HFFc6 (cell line): ENCODE results near the gene DLAT. TPM values are rescaled to one million over a fixed set of nuclear protein-coding genes. Genes with fewer than 3 reads are reported as not detected.

Experiments
- DNase-seq: peaks from one replicate; pipeline ENCODE4 v3.0.0-alpha.2; 2018
- H3K27ac Mint-ChIP-seq: 2 replicates; pipeline ENCODE4 v1.8.0; 2020; ENCODE audit warnings: mild to moderate bottlenecking, mixed read lengths
- H3K27me3 Mint-ChIP-seq: 2 replicates; pipeline ENCODE4 v1.8.0; 2021; ENCODE audit warnings: mild to moderate bottlenecking, moderate library complexity, mixed read lengths; ENCODE audit not compliant: insufficient read depth
- H3K36me3 Mint-ChIP-seq: 2 replicates; pipeline ENCODE4 v1.8.0; 2021; ENCODE audit warnings: low read depth, mixed read lengths
- H3K4me1 Mint-ChIP-seq: 2 replicates; pipeline ENCODE4 v1.8.0; 2020; ENCODE audit warnings: low read depth, mixed read lengths
- H3K4me3 Mint-ChIP-seq: 2 replicates; pipeline ENCODE4 v1.8.0; 2020; ENCODE audit warnings: mild to moderate bottlenecking, moderate library complexity, mixed read lengths
- H3K9me3 Mint-ChIP-seq: 2 replicates; pipeline ENCODE4 v1.8.0; 2020; ENCODE audit warnings: mild to moderate bottlenecking, mixed read lengths
- CTCF ChIP-seq: fragments of 200-600 bp; sonication (generic); IDR thresholded peaks from 2 replicates; pipeline ENCODE4 v1.5.0; 2021; ENCODE audit warnings: antibody characterized with exemption, mild to moderate bottlenecking
- total RNA-seq, 6 experiments: library from RNA; stranded (reverse); fragmentation: NEBNext Ultra II Directional; extraction: Animal tissue kit (Norgen Biotek cat#: 25700); gene quantifications; 2 replicates in 1 of 6; 3 replicates in 5 of 6; pipeline ENCODE4 v1.2.3, GENCODE V29; 2021

The DLAT gene
- total RNA-seq, 6 experiments from 2014 or later, result 35.9 to 44.2 (median 42.1) TPM

DNA sequence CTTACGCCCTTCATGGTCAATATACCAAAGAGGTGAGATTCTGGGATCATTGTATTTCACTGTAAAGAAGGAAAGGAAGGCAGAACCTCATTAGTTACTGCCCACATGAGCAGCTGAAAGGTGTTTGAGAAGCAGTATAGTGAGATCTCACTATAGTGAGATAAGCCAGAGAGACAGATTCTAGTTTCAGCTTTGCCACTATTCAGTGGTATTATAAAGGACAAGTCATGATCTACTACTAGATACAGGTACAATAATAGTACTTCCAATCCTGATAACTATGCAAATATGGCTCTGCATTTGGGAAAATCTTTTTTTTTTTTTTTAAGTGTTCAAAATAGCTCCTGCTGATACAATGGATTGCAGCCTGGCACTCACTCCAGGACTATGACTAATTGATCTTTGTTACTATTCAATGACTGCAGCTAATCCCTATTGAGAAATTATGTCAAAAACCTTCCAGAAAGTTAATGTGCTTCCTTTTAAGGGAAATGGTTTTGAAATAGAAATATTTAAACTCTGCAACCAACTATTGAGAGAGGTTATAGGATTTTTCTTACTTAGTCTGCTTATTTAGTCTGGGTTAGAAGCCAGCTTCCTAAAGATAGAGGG is 8.3 kb upstream of the DLAT start:
- DNase-seq, result no peak
- TF ChIP-seq CTCF, result no peak
- H3K27ac Mint-ChIP-seq, result peak overlapping the region; percentile 51
- H3K4me1 Mint-ChIP-seq, result peaks cover 31% of the 10 kb centered on the region
- H3K9me3 Mint-ChIP-seq, result no peaks in the 10 kb centered on the region
- peaks cover 10% of the 10 kb centered on the region for H3K36me3 Mint-ChIP-seq
- peak overlapping the region; percentile 9; the same call in 1 of the 2 replicates for H3K4me3 Mint-ChIP-seq
- no peaks in the 10 kb centered on the region for H3K27me3 Mint-ChIP-seq

GRCh38 chr11:112017538-112017937 is 7.7 kb upstream of the DLAT start:
- TF ChIP-seq CTCF, result no peak
- peaks cover 10% of the 10 kb centered on the region for H3K36me3 Mint-ChIP-seq
- H3K4me1 Mint-ChIP-seq, result peaks cover 30% of the 10 kb centered on the region
- peak overlapping the region; percentile 13; the same call in 1 of the 2 replicates for H3K4me3 Mint-ChIP-seq
- H3K9me3 Mint-ChIP-seq, result no peaks in the 10 kb centered on the region
- H3K27ac Mint-ChIP-seq, result peak overlapping the region; percentile 8; the same call in 1 of the 2 replicates
- peak; percentile 11 for DNase-seq
- H3K27me3 Mint-ChIP-seq, result no peaks in the 10 kb centered on the region

GRCh38 chr11:112019066-112019465 is 6.1 kb upstream of the DLAT start:
- Mint-ChIP-seq H3K4me1 (peaks cover 32% of the 10 kb centered on the region), H3K27me3 (no peaks in the 10 kb centered on the region), H3K9me3 (no peaks in the 10 kb centered on the region), H3K27ac (no peak overlapping the region), H3K4me3 (no peak overlapping the region), H3K36me3 (peaks cover 10% of the 10 kb centered on the region)
- no peak for DNase-seq
- no peak for TF ChIP-seq CTCF

- no peaks in the 10 kb centered on the region for H3K27me3 Mint-ChIP-seq
- DNase-seq, result no peak
- no peaks in the 10 kb centered on the region for H3K9me3 Mint-ChIP-seq
- no peak for TF ChIP-seq CTCF
- no peak overlapping the region for H3K4me3 Mint-ChIP-seq
- H3K27ac Mint-ChIP-seq, result no peak overlapping the region
- H3K4me1 Mint-ChIP-seq, result peaks cover 20% of the 10 kb centered on the region
- peaks cover 10% of the 10 kb centered on the region for H3K36me3 Mint-ChIP-seq
These were observed 2.1 kb upstream of the DLAT start for GRCh38 chr11:112023104-112023503.

DNA sequence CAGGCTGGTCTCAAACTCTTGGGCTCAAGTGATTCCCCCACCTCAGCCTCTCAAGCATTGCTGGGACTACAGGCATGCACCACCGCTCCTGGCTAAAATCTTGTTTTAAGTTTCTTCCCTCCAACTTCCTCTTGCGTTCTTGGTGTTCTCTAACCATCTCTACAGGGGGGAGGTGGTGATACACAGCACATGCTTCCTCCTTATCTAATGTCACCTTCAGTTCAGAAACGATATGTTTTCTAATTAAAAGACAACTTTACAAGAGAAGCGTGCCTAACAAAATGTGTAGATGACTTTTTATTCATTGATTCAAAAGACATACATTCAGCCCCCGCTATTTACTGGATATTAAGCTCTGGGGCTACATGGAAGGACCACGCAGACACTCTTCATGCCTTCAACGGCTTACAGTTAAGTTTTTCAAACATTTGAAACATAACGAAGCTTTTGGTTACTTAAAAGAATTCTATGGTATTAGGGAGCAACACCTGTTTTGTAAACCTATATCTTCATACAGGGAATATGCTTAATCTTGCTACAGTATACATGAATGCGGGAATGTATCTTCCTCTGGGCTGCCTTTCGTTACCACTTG is 933 bp upstream of the DLAT start:
- H3K9me3 Mint-ChIP-seq, result no peaks in the 10 kb centered on the region
- H3K4me1 Mint-ChIP-seq, result peaks cover 18% of the 10 kb centered on the region
- DNase-seq, result no peak
- TF ChIP-seq CTCF, result no peak
- H3K27ac Mint-ChIP-seq, result peak overlapping the region; percentile 96
- H3K36me3 Mint-ChIP-seq, result peaks cover 18% of the 10 kb centered on the region
- H3K4me3 Mint-ChIP-seq, result peak overlapping the region; percentile 97
- H3K27me3 Mint-ChIP-seq, result no peaks in the 10 kb centered on the region
